DMS53 (cell line): ENCODE data around the gene PTF1A.

Experiments
- DNase-seq: peaks from one replicate; lab custom pipeline; 2025; lab: John Stamatoyannopoulos, UW

The PTF1A gene, protein sequence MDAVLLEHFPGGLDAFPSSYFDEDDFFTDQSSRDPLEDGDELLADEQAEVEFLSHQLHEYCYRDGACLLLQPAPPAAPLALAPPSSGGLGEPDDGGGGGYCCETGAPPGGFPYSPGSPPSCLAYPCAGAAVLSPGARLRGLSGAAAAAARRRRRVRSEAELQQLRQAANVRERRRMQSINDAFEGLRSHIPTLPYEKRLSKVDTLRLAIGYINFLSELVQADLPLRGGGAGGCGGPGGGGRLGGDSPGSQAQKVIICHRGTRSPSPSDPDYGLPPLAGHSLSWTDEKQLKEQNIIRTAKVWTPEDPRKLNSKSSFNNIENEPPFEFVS

DNA sequence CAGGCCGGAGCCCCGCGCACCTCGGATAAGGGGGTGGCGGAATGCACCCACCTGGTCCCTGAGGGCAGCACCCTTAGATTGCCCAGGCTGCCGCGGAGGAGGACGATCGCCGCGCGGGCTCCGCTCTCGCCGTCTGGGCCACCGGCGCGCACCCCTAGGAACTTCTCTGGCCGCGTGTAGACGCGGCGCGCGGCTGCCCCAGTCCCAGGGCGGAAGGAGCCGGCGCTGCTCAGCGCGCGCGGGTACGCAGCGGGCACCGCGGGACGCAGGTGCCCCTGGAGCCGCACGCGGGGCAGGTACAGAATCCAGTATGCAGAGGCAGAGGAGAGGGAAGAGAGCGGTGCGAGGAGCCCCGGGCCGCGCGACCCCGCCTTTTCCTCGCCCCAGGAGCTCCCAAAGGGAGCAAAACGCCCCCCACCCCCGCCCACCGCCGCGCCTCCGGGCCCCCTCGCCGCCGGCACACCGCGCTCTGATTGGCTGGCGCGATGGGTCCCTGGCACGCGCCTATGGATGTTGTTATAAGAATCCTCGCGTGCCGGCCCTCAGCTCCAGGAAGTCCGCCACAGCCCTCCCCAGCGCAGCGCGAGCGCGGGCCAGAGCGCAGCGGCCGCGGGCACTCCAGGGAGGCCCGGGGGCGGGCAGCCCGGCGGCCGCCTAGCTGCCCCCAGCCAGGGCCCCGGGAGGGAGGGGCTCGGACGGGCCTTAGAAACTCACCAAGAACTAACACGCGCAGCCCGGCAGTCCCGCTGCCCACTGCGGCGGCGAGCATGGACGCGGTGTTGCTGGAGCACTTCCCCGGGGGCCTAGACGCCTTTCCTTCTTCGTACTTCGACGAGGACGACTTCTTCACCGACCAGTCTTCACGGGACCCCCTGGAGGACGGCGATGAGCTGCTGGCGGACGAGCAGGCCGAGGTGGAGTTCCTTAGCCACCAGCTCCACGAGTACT is at the start of gene PTF1A:
Gene PTF1A (plus strand): TSS at position 549 of the 948 bp plus-strand sequence. CDS start 219 bp downstream, at position 768.
- peak; percentile 95 for DNase-seq

DNA sequence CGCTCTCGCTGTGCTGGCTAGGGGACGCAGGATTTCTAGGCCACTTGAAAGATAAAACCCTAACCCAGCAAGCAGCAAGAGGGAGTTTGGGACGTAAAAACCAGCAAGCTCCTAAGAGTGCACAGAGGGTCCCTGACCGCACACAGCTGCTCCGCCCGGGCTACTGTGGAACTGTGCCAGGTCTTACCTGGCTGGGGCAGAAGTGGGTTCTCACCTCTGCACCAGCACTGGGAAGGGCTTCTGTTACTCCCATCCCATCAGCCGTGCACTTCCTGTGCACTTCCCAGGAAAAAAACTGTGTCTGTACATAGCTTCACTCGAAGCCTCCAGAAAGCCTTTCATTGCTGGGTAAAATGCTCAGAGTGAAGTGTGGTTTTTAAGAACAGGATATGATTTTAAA is 45.9 kb upstream of the PTF1A start:
- no peak for DNase-seq

DNA sequence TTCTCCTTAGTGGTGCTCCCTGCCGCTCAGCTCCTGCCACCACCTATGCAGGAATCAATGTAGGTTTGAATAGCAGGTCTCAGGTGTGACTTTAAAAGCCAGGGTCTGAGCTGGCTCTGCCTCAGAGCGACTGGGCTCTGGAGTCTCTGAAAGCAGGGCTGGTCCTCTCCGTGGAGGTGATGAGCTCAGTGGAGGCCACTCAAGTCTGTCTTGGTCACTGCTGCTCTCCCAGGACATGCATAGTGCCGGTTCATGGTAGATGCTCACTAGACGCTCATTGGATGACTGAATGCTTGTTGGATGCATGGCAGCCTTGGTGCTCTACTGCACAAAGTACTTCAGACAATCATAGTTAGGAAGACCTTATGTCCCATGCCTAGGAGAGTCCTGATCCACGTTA is 45.1 kb upstream of the PTF1A start:
- DNase-seq, result no peak

DNA sequence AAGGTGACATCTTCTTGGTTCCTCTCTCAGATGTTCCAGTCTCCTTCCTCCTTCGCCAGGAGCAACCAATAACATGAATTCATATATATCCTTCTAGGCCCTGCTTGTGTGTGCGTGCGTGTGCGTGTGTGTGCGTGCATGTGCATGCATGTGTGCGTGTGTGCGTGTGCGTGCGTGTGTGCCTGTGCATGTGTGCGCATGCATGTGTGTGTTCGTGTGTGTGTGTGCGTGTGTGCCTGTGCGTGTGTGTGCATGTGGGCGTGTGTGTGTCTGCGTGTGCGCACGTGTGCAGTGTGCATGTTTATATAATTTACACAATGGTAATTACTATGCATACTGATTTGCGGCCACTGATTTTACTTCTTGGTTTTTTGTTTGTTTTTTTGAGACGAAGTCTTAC is 43.9 kb upstream of the PTF1A start:
- DNase-seq, result no peak

DNA sequence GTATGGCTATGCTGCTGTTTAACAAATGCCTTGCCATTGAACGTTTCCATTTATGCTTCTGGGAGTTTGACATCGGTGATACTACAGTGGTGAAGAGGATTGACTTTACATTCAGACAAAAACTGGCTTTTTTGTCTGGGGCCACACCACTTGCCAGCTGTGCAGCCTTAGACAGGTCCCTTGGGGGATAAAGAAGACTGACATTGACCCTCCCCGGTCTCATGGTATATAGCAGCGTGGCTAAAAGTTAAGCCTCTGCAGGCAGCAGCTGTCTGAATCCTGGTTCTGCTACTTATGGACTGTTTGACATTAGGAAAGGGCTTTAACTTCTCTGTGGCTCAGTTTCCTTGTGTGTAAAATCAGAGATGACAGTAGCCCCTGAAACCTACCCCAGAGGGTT is 42.0 kb upstream of the PTF1A start:
- DNase-seq, result no peak

DNA sequence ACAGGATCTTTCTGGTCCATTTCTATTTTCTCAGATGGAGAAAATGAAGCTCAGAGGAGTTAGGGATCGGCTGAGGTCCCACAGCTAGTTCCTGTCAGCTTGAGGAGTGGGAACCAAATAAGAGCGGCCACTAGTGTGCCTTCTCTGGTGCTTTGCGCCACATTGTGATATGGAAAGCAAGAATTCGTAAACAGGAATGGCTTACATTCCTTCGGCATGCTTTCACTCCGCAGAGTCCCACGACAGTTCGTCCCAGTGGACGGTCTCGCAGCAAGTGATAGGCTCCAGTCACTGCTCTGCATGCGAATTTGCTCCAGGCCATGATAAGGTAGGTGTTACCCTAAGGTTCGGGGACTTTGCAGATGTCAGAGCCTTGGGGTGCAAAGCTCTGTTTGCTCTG is 41.5 kb upstream of the PTF1A start:
- DNase-seq, result no peak

DNA sequence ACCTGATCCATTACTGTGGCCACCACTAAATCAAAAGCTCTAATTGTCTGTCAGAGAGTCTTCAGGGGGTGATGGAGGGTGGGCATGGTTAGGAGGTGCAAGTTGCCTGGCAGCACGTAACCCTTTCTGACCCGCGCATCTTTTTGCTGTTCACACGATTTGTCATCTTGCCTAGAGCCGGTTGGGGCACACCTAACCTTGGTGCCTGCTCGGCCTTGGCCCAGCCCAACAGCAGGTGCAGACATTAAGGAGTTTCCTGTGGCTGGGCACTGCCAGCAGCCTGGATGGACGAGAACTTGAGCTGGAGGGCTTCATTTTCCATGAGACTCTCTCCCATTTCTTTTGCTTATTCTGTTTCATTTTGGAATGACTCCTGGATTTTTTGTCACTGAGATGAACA is 41.0 kb upstream of the PTF1A start:
- no peak for DNase-seq

DNA sequence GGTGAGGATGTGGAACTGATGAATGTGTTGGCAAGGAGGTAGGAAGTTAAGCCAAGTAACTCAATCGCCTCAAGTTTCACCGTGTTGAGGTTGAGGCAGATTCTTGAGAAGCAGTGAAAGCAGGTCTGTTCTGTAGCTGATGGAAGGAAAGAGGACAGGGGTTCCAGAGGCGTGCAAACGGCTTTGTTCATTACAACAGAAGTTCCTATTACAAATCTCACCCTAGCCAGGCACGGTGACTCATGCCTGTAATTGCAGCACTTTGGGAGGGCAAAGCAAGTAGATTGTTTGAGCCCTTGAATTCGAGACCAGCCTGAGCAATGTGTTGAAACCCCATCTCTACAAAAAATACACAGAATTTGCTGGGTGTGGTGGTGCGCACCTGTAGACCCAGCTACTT is 36.9 kb upstream of the PTF1A start:
- DNase-seq, result no peak

DNA sequence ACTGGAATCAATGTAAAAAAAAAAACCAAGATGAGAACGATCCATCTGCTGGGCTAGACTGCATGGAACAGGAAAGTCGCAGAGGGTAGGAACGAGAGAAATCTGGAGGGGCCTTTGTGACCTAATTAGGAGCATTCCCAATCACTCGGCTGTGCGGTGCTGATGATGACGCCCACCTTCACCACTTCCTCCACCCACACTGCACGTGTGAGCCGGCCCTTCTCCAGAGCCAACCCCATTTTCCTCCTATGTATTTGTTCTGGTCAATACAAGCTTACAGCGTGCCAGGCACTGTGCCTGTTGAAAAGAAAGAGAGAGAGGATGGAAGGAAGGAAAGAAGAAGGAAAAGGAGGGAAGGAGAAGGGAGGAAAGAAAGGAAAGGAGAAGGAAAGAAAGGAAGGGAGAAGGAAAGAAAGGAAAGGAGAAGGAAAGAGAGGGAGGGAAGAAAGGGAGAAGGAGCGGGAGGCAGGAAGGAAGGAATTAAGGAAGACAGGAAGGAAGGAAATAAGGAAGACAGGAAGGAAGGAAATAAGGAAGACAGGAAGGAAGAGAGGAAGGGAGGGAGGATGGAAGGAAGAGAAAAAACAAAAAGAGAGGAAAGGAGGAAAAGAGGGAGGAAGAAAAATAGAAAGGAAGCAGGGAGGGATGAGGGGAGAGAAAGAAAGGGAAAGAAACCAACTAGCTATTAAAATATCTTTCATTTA is 35.5 kb upstream of the PTF1A start:
- DNase-seq, result no peak

DNA sequence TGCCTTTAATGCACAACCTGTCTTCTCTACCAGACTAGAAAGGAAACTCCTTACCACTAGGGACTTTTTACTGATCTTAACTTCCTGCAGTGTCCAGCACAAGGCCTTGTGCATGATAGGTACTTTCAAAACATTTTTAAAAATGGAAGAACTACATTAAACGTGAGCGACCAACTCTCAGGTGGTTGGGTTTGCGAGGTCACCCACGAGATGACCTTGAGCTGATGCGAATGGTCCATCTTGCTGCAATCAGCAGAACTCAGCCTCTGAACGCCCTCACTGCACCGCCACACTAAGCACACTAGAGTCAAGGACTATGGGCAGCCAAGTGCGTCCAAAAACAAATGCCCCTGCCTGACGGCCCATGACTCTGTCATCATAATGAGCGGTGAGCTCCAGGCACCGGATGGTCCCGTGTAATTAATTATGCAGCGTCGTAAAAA is 34.9 kb upstream of the PTF1A start:
- DNase-seq, result peak; percentile 53

DNA sequence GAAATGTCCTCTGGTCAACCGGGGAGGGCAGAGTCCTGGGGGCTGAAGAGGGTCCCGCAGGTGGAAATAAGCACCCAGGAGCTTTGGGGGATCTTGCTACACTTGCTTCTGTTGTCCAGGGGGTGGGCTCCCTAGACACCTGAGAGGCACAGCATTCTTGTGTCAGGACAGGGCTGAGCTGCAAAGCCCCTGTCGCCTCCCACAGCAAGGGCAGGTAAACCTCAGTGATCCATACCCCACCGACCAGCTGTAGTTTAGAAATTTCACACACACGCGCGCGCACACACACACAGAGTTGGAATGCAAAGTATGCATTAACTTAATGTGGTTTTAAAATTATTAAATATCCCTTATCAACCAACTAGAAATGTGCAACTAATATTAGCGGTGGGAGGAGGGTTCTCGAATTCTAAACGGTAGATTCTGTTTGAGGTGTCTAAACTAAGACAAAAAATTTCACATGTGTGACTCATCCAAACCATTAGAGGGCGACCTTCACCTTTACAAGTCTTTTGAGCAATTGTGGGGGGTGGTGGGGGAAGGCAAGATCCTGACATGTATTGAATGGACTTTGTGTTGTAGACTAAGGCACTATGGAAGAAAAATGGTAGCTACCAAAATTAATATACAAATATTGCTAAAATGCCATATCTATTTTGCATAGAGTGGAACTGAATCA is 34.3 kb upstream of the PTF1A start:
- DNase-seq, result peak; percentile 91

DNA sequence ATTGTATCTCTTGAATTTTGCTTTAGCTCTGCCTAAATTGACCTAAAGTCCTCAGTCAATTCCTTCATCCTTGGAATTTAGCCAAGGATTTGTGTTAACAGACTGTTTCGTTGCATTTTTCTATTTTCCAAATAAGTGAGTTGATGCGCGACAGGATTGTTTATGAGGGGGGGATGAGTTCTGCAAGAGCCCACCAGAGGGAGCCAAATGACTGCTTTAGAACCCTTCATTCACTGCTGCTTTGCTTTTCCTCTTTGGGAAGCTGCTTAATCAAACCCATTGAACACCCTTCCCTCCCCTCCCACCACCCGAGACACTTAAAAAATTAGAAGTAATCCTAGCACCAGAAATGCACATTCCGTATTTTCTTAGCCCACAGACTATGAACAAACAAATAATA is 33.7 kb upstream of the PTF1A start:
- DNase-seq, result peak; percentile 91

DNA sequence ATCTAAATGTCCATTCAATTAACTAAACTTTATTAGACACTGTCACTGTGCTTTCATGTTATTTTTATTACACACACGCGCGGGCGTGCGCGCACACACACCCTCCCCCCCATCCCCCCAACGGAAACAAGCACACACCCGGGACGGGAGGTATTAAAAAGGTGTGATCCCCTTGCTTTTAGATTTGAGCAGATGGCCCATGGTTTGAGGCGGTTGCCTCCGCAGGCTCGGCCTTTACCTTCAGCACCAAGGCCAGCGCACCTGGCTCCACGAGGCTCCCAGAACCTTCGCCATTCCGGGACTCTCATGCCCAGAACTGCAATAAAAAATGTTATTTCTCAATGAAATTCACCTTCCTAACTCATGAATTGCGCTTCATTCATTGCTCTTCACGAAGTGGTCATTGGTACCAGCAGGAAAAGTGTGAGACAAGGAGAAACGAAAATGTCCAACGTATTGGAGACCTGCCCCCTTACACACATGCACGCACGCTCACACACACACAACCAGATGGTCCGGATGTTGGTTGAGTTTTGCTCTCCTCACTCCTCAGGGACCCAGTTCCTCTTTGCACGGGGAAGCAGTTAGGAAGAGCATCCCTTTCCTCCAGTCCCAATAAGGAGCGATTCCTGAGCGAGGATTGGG is 20.8 kb upstream of the PTF1A start:
- no peak for DNase-seq

DNA sequence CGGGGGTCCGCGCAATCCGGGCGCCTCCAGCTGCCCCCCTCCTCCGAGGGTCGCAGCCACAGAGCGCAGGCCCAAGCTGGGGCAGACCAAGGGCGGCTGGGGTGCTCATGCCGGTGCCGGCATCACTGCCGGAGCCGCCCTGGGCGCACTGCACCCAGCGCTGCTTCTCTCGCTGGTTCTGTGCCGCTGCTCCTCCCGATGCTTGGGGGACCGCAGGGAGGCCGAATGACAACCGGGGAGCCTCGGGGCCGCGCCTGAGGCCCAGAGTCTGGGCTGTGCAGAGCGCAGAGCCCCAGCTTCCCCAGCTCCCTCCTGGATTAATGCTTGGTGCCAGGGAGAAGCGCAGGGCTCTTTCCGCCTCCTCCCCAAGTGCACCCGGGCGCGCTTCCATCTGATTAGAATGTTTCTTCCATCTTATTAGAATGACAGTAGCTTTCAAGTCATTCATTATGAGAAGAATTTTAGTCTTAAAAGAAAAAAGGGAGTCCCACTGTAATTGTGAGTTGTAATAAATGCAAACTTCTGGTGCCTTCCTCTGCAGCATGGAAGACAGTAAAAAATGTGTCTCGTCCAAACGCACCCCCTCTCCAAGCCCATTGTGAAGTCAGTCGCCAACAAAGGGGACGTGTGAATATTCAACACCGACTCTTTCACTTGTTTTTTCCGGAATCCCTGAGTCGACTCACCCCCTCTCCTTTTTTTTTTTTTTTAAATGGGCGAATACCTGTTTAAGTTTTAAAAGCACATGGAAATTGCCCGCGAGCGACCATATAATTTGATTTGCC is 19.5 kb upstream of the PTF1A start:
- DNase-seq, result peak; percentile 28

DNA sequence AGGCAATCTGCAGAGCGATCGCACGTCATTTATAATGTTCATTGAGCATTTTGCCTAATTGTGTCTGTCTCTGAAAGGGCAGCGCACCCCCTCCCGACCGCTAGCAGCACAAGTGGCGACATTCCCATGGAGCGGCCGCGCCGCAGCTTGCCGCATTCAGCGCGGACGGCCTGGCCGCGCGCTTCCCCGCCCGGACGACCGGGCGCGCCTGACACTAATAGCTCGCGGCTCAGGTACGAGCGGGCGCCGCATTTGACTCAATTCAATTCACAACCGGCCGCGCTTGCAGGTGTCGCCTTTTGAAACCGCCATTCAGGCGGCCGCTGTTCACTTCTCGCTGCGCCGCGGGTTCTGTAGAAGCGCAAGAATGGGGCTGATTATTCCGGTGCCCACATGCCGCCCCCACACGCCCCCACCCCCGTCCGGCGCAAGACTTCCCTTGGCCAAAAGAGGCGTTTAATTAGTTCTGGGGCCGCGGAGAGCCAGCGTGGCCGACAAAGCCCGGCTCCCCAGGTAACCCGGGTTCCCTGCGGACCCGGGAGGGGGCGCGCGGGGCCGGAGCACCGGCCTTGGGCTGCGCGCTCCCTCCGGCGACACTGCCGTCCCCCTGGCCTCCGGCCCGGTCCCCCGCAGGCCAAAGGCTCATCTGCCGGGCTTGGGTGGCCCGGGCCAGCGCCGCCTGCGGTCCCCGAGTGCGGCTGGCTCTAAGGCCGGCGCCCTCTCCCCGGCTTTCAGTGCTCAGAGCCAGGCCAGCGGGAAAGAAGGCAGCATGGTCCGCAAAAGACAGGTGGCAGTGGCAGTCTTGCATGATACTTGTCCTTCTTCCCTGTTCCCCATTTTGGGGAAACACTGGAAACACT is 18.7 kb upstream of the PTF1A start:
- DNase-seq, result peak; percentile 95

DNA sequence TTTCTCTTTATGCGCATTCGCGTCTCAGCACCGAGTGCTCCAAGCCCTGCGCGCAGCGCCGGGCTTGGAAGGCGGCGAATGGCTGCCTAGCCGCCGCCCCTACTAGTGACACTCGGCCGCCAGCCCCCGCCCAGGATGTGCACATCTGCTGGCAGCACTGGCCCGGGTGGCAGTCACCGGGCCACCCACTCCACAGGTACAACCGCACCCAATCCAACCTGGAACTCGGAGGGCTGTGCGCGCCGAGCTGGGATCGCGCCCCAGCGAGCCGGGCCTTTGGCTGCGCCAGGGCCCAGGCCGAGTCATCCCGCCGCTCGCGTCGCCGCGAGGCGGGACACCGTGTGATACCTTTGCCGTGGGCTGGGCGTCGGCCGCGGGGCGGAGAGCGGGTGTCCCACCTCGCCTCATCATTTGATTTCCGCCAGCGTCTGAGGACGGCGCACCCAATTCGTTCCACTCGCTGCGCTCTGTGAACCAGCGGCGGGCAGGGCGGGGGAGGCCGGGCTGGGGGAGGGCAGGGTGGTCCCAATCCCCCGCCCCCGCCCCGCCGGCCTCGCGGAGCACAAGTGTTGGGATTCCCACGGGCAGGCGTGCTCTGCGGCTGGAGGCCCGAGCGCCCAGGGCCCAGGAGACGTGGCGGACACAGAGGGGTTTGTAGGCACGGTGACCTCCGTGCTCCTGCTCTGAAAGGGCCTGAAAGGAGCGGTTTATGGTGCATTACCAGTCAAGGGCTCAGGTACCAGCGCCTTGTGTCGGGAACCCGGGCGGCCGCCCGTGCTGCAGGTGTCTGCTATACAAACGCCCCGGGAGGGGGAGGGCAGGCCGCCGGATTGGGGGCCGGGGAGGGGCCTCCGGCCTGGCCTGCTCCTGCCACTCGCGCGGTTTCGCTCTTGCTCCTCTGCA is 17.8 kb upstream of the PTF1A start:
- peak; percentile 91 for DNase-seq

DNA sequence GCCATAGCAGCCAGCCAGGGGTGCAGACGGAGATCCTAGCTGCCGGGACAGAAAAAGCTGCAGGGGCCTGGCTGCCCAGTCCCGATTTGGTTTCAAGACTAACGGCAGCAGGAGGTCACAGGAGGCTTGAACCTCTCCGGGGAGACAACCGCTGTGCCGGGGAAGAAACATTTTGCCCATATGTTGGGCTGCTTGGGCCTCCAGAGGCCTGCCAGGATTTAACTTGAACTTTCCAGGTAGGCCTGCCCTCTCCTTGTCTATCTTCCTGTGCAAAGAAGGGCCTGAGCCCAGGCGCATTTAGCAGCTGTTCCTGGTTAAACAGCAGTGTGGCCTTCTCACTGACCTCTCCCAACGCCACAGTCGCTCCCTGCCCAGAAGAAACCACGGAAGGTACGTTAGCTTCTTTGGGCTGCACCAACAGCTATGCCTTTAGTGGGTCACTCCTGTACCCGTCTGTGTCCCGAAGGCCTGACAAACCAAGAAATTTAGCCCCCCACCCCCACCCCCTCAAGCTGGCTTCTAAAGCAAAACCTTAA is 17.1 kb upstream of the PTF1A start:
- DNase-seq, result peak; percentile 80

DNA sequence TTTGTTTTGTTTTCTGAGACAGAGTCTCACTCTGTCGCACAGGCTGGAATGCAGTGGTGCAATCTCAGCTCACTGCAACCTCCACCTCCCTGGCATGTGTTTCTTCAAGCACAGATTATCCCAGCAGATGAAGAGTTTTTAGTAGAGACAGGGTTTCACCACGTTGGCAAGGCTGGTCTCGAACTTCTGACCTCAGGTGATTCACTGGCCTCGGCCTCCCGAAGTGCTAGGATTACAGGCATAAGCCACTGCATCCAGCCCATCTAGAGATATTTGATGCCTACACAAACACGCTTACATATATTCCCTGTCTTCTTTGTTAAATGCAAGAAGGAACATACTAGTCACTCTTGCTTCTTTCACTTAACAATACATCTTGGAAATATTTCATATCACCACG is 5.9 kb upstream of the PTF1A start:
- DNase-seq, result no peak
